Ishikawa (cell line): Measurements from ENCODE around the gene CHCHD3.

ENCODE experiments used
- CEBPB ChIP-seq: IDR thresholded peaks from 2 replicates; pipeline ENCODE4 v1.6.1; 2012
- CREB1 ChIP-seq: IDR thresholded peaks from 2 replicates; pipeline ENCODE4 v1.6.1; 2012; ENCODE audit warnings: low read depth
- EGR1 ChIP-seq: IDR thresholded peaks from 2 replicates; pipeline ENCODE4 v1.6.1; 2012
- EP300 ChIP-seq: IDR thresholded peaks from 2 replicates; pipeline ENCODE4 v1.6.1; 2012; ENCODE audit warnings: borderline replicate concordance
- FOXM1 ChIP-seq: IDR thresholded peaks from 2 replicates; pipeline ENCODE4 v1.6.1; 2012; ENCODE audit warnings: low read depth, borderline replicate concordance
- NFIC ChIP-seq: IDR thresholded peaks from 2 replicates; pipeline ENCODE4 v1.6.1; 2012
- RAD21 ChIP-seq: IDR thresholded peaks from 2 replicates; pipeline ENCODE4 v1.6.1; 2012; ENCODE audit warnings: low read depth
- TAF1 ChIP-seq: IDR thresholded peaks from 2 replicates; pipeline ENCODE4 v1.6.1; 2012; ENCODE audit warnings: low read depth, mild to moderate bottlenecking
- TCF12 ChIP-seq: IDR thresholded peaks from 2 replicates; pipeline ENCODE4 v1.6.1; 2012; ENCODE audit warnings: low read depth
- TEAD4 ChIP-seq: IDR thresholded peaks from 2 replicates; pipeline ENCODE4 v1.6.1; 2012
- YY1 ChIP-seq: IDR thresholded peaks from 2 replicates; pipeline ENCODE4 v1.6.1; 2012; ENCODE audit warnings: low read depth
- ZBTB7A ChIP-seq: IDR thresholded peaks from 2 replicates; pipeline ENCODE4 v1.6.1; 2012; ENCODE audit warnings: low read depth
- TF ChIP-seq, protein P1 (sequence below): IDR thresholded peaks from 2 replicates; pipeline ENCODE4 v1.6.1; 2012
- TF ChIP-seq, protein P2 (sequence below): IDR thresholded peaks from 2 replicates; pipeline ENCODE4 v1.6.1; 2012; ENCODE audit warnings: low read depth, mild to moderate bottlenecking
- TF ChIP-seq, protein P3 (sequence below): IDR thresholded peaks from 2 replicates; pipeline ENCODE4 v1.6.1; 2012

CHCHD3 gene

DNA sequence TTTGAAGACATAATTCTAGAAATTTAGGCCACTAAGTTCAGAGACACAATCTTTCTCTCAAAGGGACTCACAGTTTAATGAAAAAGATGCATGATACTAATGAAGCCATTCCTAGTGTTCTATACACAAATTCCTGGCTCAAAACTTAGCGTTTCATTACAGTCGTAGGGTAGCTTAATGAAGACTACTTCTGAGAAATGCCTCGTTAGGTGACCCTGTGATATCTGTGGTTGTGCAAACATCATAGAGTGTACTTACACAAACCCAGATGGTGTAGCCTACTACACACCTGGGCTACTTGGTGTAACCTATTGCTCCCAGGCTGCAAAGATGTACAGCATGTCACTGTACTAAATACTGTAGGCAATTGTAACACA is 488 bp upstream of the CHCHD3 start:
- TF ChIP-seq ZBTB7A (no peak), NFIC (no peak), EGR1 (no peak), EP300 (no peak), TEAD4 (no peak), TAF1 (no peak)
- TF ChIP-seq, protein P1, sequence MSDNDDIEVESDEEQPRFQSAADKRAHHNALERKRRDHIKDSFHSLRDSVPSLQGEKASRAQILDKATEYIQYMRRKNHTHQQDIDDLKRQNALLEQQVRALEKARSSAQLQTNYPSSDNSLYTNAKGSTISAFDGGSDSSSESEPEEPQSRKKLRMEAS = no peak
- TF ChIP-seq, protein P2, sequence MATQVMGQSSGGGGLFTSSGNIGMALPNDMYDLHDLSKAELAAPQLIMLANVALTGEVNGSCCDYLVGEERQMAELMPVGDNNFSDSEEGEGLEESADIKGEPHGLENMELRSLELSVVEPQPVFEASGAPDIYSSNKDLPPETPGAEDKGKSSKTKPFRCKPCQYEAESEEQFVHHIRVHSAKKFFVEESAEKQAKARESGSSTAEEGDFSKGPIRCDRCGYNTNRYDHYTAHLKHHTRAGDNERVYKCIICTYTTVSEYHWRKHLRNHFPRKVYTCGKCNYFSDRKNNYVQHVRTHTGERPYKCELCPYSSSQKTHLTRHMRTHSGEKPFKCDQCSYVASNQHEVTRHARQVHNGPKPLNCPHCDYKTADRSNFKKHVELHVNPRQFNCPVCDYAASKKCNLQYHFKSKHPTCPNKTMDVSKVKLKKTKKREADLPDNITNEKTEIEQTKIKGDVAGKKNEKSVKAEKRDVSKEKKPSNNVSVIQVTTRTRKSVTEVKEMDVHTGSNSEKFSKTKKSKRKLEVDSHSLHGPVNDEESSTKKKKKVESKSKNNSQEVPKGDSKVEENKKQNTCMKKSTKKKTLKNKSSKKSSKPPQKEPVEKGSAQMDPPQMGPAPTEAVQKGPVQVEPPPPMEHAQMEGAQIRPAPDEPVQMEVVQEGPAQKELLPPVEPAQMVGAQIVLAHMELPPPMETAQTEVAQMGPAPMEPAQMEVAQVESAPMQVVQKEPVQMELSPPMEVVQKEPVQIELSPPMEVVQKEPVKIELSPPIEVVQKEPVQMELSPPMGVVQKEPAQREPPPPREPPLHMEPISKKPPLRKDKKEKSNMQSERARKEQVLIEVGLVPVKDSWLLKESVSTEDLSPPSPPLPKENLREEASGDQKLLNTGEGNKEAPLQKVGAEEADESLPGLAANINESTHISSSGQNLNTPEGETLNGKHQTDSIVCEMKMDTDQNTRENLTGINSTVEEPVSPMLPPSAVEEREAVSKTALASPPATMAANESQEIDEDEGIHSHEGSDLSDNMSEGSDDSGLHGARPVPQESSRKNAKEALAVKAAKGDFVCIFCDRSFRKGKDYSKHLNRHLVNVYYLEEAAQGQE = no peak

DNA sequence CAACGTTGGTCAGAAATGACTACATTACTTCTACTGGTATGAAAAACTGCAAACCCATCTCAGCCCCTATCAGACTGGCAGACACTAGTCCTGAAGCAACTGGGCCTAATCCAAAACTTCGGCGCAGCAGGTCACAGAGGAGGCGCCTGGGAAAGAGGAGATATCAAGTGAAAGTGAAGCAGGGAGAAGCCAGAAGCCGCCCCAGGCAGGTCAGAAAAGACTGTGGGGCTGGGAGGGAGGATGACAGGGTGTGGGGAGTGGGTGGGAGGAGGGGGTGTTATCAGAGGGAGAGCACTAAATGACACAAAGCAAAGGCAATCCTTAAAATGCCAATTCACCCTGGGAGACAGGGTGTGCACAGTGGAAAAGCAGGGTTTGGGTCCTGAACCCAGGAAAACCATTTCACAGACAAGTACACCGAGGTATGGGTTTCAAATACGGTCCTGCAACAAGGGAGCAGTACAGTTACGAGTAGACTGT is 731 bp downstream of the CHCHD3 start:
- TF ChIP-seq NFIC (no peak), FOXM1 (no peak), ZBTB7A (no peak), TAF1 (no peak), RAD21 (no peak), CREB1 (no peak)
- TF ChIP-seq, protein P2 = no peak
- TF ChIP-seq, protein P3, sequence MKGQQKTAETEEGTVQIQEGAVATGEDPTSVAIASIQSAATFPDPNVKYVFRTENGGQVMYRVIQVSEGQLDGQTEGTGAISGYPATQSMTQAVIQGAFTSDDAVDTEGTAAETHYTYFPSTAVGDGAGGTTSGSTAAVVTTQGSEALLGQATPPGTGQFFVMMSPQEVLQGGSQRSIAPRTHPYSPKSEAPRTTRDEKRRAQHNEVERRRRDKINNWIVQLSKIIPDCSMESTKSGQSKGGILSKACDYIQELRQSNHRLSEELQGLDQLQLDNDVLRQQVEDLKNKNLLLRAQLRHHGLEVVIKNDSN = no peak

DNA sequence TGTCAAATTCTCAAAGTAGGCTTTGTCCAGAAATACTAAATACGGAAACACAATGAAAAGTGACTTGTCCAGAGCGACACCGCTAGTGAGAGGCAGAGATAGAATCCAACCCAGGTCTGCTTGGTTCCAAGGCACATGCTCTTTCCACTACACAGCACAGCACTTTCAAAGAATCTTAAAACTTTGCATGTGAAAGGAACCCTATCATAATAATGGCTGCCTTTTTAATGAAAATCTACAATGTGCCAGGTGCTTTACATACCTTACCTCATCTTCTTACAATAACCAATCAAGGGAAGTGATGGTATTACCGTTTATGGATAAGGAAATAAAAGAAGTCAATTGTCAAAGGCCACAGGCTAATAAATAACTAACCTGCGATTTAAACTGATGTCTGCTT is 2.6 kb downstream of the CHCHD3 start:
- no peak for TF ChIP-seq CREB1
- TF ChIP-seq, protein P3 = no peak
- TF ChIP-seq TAF1 = no peak
- TF ChIP-seq CEBPB = no peak
- TF ChIP-seq RAD21 = no peak
- TF ChIP-seq NFIC = no peak
- no peak for TF ChIP-seq TEAD4
- TF ChIP-seq EGR1 = no peak
- TF ChIP-seq, protein P1 = no peak
- no peak for TF ChIP-seq EP300
- TF ChIP-seq, protein P2 = no peak
- TF ChIP-seq YY1 = no peak
- no peak for TF ChIP-seq TCF12
- no peak for TF ChIP-seq ZBTB7A
- no peak for TF ChIP-seq FOXM1

DNA sequence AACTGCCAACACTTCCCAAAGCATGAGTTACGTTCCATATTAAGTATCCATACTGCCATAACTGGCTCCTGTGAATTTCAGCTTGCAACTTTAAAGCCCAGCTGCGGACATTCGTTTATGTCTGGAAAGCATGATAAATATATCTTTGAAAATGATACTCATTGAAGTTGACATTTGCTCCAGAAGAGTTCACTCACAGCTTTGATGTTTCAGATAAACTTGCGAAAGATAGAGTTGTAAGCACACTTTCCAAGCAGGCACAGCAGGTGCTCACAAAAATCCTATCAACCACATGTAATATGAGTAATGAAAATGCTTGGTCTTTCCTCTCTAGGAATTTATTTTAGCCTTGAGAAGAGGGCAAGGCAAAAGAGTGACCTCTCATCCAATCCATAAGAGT is 4.5 kb downstream of the CHCHD3 start:
- TF ChIP-seq EP300 = no peak
- no peak for TF ChIP-seq TEAD4
- TF ChIP-seq, protein P2 = no peak
- TF ChIP-seq CREB1 = no peak
- no peak for TF ChIP-seq YY1
- TF ChIP-seq, protein P1 = no peak
- TF ChIP-seq TAF1 = no peak
- no peak for TF ChIP-seq FOXM1
- TF ChIP-seq RAD21 = no peak
- no peak for TF ChIP-seq NFIC
- TF ChIP-seq, protein P3 = no peak
